Midbrain (tissue), 1 donor: Measurements from ENCODE around the gene EVA1C.
"Not testable (repeated sequence)": the region's sequence is repeated elsewhere in the genome, so short reads cannot be mapped to it uniquely, and the experiment has no call there.

Source experiments
- DNase-seq: peaks from one replicate; lab custom pipeline; 2025; lab: John Stamatoyannopoulos, UW

EVA1C gene

GRCh38 chr21:32424674-32425073, 12.2 kb downstream of the EVA1C start:
- DNase-seq, result no peak

DNA sequence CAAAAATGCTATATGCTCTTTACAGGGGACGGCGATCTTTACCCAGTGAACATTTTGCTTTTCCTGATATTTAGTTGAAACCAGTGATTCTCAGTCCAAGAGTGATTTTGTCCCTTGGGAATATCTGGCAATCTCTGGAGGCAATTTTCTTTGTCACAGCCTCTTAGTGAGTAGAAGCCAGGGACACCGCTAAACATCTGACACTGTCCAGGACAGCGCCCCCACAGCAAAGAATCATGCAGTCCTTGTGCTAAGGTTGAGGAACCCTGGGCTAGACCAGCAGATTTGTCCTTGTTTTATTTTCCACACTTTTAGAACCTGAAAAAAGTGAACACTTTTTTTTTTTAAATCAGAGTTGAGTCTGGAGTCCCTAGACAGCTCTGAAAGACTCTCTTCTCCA, 13.1 kb downstream of the EVA1C start:
- DNase-seq, result no peak

DNA sequence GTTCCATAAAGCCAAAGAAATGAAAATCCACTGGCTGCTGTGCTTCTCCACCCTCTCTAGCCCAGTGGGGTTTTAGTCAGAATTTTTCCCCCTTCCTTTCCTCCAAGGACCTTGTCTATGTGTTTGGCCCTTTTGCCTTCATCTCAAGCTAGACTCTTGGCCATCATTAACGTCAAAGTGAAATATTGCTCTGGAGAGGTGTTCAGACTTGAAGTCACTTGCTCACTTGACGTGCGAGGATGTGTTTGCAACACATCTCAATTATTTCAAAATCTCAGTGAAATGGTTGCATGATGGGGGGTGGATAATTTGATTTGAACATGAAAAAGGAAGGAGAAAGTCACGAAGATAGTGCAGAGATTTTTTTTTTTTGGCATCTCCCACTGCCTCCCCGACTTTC, 13.6 kb downstream of the EVA1C start:
- DNase-seq, result no peak

- peak; percentile 61 for DNase-seq
These were observed 14.1 kb downstream of the EVA1C start for GRCh38 chr21:32426592-32427051.

- DNase-seq, result no peak
These were observed 15.6 kb downstream of the EVA1C start for GRCh38 chr21:32427958-32428623.

GRCh38 chr21:32432982-32433660, 20.6 kb downstream of the EVA1C start:
- DNase-seq, result not testable (repeated sequence)

DNA sequence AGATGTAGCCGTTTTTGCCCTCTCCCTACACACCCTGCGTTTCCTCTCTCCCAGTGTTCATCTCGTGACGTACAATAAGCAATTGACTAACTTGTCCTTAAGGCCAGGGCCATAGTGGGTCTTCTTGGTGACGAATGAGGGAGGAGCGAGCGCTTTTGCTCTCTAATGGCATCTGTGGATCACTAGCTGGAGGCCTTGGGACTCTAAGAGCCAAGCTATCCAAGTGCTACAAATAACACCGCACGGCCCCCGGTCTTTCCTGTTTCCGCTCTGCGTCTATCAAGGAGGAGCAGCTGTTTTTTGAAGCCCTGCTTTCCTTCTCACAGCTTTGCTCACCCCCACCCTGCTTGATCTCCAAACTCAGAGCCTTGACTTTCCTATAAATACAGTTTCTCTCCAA, 25.2 kb downstream of the EVA1C start:
- DNase-seq, result no peak

DNA sequence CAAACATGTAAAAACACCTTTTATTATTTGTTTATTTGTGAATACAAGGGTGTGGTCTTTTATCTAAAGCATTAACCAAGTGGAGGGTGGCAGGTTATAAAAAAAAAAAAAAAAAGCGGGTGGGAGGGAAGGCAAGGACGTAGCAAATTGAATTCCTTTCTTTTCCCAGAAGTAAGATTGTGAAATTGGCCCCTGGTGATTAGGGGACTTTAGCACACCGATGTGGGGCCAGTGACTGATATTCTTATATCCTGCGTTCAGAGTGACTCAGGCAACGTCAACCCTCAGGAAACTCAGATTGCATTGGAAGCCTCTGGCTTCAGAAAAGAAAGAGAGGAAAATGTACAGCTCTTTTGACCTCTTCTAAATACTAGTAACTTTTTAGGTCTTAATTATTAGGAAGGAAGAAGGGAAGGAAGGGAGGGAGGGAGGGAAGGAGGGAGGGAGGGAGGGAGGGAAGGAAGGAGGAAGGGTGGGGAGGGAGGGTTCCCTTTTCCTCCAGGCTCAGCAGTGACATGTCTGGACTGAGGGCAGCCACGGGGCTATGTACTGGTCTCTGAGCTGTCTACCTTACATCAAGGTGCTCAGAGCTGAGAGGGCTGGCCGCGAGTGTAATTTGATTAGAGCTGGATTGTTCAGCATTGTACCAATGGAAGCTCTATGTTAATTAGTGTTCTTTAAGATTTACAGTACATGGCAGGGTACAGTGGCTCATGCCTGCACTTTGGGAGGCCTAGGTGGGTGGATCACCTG, 30.2 kb downstream of the EVA1C start:
- DNase-seq, result no peak

DNA sequence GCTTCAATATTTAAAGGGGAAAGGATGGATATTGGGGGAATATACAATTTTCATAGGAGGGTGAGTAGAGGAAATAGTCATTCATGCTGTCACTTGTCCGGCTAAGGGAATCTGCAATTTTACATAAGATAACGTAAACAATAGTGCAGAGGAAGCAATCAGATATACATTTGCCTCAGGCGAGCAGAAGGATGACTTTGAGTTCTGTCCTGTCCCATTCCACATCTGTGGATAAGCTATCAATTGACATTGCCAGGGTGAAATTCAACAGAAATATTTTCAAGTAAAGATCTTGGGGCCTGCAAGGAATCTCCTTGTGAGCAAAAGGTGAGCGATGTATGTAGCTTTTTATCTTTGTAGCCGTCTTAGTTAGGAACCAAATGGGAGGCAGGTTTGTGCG, 32.6 kb downstream of the EVA1C start:
- no peak for DNase-seq

- DNase-seq, result not testable (repeated sequence)
These were observed 33.9 kb downstream of the EVA1C start for GRCh38 chr21:32446440-32446839.

DNA sequence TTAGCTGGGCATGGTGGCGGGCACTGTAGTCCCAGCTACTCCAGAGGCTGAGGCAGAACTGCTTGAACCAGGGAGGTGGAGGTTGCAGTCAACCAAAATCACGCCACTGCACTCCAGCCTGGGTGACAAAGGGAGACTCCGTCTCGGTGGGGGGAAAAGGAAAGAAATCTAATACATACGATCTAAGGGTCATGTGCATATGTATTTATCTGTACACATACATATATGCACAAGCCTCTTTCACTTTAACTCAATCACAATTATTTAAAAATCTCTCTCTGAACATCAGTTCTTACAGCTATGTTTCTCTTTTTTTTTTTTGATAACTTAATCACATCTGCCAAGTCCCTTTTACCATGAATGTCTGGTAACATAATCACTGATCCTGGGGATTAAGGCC, 34.7 kb downstream of the EVA1C start:
- DNase-seq, result no peak

GRCh38 chr21:32448803-32449594, 36.5 kb downstream of the EVA1C start:
- DNase-seq, result no peak

- DNase-seq, result not testable (repeated sequence)
These were observed 38.6 kb downstream of the EVA1C start for GRCh38 chr21:32450881-32451701.

- not testable (repeated sequence) for DNase-seq
These were observed 39.7 kb downstream of the EVA1C start for GRCh38 chr21:32452191-32452590.

- no peak for DNase-seq
These were observed 40.1 kb downstream of the EVA1C start for GRCh38 chr21:32452641-32453040.

GRCh38 chr21:32455548-32455947, 43.0 kb downstream of the EVA1C start:
- no peak for DNase-seq

- no peak for DNase-seq
These were observed 44.0 kb downstream of the EVA1C start for GRCh38 chr21:32456497-32456918.

GRCh38 chr21:32457360-32457840, 44.9 kb downstream of the EVA1C start:
- DNase-seq, result no peak

DNA sequence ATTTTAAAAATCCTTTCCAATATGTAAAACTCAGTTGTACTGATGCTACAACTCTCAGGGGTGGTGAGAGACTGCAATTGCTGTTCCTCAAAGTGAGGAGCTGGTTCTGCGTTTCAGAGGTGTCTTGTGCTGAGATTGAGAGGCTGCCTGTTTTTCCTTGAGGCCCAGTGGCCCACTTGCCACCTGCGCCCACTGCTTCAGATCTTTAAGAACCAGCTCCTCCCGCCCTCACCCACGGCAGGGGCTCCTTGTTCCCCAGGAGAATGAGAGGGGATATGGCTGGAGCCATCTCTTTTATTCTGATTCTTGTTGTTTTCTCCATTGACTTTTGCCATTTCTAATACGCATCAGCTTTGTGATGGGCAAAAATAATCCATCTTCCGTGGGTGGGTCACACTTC, 45.5 kb downstream of the EVA1C start:
- DNase-seq, result no peak

DNA sequence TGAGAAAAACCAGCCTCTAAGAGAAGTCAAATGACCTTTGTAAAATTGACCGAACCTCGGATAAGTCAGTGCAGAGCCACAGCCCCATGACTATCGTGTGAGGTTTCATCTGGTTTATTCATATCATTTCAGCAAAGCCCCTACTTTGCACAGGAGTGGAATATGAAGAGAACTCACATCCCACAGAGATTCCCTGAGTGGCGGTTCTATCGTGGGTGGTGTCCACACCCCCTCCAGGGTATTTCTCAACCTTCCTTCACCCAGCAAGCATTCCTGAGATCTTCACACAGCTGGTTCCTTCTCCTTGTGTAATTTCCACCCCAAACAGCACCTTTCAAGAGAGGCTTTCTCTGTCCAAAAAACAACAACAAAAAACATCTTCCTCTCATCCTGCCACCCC, 47.5 kb downstream of the EVA1C start:
- no peak for DNase-seq

DNA sequence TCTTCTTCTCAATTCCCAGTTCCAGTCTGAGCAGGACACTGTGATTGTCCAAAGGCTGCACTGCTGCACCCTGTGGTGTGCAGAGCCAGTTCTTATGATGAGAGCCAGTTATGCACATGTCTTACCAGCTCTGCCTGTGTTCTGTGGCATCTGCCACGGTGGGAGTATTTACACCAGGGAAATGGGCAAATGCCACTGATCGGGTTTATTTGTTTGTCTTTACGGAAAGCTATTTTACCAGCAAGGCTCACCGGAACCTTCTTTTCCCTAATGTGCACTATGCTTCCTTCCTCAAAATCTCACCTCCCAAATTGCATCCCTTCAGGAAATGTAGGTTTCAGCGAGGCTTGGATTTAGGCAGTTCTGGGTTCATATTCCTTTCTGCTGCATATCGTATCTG, 49.0 kb downstream of the EVA1C start:
- DNase-seq, result no peak
